GM12892 (cell line): ENCODE results near the gene CDH13.

Source experiments
- POLR2A ChIP-seq: IDR thresholded peaks from 2 replicates; pipeline ENCODE4 v1.6.1; 2011; ENCODE audit warnings: low read depth, low read length, control low read depth
- POLR2AphosphoS5 ChIP-seq: IDR thresholded peaks from 2 replicates; pipeline ENCODE4 v1.6.1; 2011; ENCODE audit warnings: low read depth, low read length, control low read depth
- TAF1 ChIP-seq: IDR thresholded peaks from 2 replicates; pipeline ENCODE4 v1.6.1; 2011; ENCODE audit warnings: low read depth, mild to moderate bottlenecking, control low read depth, low read length, borderline replicate concordance

- TF ChIP-seq POLR2A: no peak
- TF ChIP-seq POLR2AphosphoS5: no peak
- no peak for TF ChIP-seq TAF1
Observed at GRCh38 chr16:83473926-83474650, 847.3 kb downstream of the CDH13 start.
